ENCODE data around the gene GDF10. TPM values are rescaled to one million over a fixed set of nuclear protein-coding genes. Genes with fewer than 3 reads are reported as not detected.

Gene GDF10
- total and polyA plus RNA-seq, 2 donors (not counting 3 experiments of a cell fraction or from before 2014, with no cell fraction given): not detected

DNA sequence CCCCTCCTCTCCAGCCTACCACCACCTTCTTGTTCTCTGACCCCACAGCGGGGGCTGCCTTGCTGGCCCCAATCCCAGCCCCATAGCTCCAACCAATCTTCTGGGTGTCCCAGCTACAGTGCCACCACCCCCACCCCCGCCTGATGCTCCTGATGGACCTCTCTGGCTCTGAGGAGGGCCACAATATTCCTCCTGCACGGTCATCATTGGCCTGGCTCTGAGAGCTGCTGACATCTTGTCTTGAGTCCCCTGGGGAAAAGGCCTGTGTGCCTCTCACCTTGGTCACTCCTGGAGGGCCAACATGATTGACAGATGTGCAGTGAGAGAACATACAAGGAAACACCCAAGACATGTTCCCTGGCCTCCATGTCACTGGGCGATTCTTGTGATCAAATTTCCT lies 29.9 kb downstream of the GDF10 start:
- TF ChIP-seq, protein P1, sequence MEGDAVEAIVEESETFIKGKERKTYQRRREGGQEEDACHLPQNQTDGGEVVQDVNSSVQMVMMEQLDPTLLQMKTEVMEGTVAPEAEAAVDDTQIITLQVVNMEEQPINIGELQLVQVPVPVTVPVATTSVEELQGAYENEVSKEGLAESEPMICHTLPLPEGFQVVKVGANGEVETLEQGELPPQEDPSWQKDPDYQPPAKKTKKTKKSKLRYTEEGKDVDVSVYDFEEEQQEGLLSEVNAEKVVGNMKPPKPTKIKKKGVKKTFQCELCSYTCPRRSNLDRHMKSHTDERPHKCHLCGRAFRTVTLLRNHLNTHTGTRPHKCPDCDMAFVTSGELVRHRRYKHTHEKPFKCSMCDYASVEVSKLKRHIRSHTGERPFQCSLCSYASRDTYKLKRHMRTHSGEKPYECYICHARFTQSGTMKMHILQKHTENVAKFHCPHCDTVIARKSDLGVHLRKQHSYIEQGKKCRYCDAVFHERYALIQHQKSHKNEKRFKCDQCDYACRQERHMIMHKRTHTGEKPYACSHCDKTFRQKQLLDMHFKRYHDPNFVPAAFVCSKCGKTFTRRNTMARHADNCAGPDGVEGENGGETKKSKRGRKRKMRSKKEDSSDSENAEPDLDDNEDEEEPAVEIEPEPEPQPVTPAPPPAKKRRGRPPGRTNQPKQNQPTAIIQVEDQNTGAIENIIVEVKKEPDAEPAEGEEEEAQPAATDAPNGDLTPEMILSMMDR (IDR thresholded peaks at IDR 0.05; ENCODE audit: extremely low read depth in 1 of 2, insufficient read depth in 1 of 2, low read depth in 1 of 2, low read length in 2 of 2): no peak
- FAIRE-seq (no peak), DNase-seq (ENCODE audit: low read depth, low spot score) (no peak)
- H3K79me2 ChIP-seq (ENCODE audit: control insufficient read depth, insufficient read depth, low read length): no peaks in the 10 kb centered on the region
- no peak overlapping the region for H3K27ac ChIP-seq (ENCODE audit: insufficient read depth, low read depth, low read length)
- H2AFZ ChIP-seq (ENCODE audit: low read depth, low read length): no peak overlapping the region
- H3K36me3 ChIP-seq (ENCODE audit: control insufficient read depth in 2 of 2, extremely low read depth in 1 of 2, insufficient read depth in 2 of 2, low read length in 2 of 2): no peaks in the 10 kb centered on the region
- CTCF ChIA-PET: no interaction called here
- H4K20me1 ChIP-seq (replicated peaks; ENCODE audit: control insufficient read depth, extremely low read depth, insufficient read depth, low read length): no peaks in the 10 kb centered on the region
- H3K27me3 ChIP-seq (ENCODE audit: control insufficient read depth in 2 of 2, insufficient read depth in 2 of 2, low read length in 2 of 2): no peaks in the 10 kb centered on the region
- no peaks in the 10 kb centered on the region for H3K9me1 ChIP-seq (replicated peaks; ENCODE audit: control insufficient read depth, extremely low read depth, insufficient read depth, low read length)
- intact Hi-C loops (cut with micrococcal nuclease): no loop called here
- POLR2A ChIA-PET: no interaction called here
- dilution Hi-C loops (cut with MboI; ENCODE audit: extremely low pct_ligation_motif_present, low sequenced_read_pairs): no loop called here
- H3K9me3 ChIP-seq (replicated peaks; ENCODE audit: control insufficient read depth, insufficient read depth, low read length): no peaks in the 10 kb centered on the region
- no peak overlapping the region for H3K9ac ChIP-seq (replicated peaks; ENCODE audit: extremely low read depth, insufficient read depth, low read length)
- no peak overlapping the region for H3K4me3 ChIP-seq (replicated peaks in 1 of 3; ENCODE audit: insufficient read depth in 1 of 3, low read depth in 1 of 3, low read length in 3 of 3)
- no peaks in the 10 kb centered on the region for H3K4me1 ChIP-seq (ENCODE audit: control insufficient read depth, extremely low read depth, insufficient read depth, low read length)
- no TSS peak for BruUV-seq (replicated peaks)
- no peak overlapping the region for H3K4me2 ChIP-seq (ENCODE audit: insufficient read depth, low read length)

DNA sequence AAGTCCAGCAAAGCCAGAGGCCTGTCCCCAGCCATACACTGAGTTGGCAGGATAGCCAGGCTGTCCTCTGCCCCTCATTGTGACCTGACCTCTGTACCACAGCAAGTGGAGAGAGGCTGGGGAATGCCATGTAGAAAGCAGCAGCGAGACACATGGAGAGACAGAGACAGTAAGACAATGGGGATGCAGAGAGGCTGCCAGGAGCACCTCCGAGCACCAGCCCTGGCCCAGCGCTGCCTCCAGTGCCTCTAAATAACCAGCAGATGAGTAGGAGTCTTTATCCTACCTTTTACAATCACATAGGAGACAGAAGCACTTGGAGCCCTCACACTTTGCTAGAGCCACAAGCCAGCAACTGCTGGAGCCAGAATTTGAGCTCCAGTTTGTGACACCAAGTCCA lies 30.4 kb downstream of the GDF10 start:
- CTCF ChIA-PET: no interaction called here
- DNase-seq (ENCODE audit: low read depth, low spot score): no peak
- Histone ChIP-seq H3K9me1 (replicated peaks; ENCODE audit: control insufficient read depth, extremely low read depth, insufficient read depth, low read length) (no peaks in the 10 kb centered on the region), H2AFZ (ENCODE audit: low read depth, low read length) (no peak overlapping the region), H3K27me3 (ENCODE audit: control insufficient read depth in 2 of 2, insufficient read depth in 2 of 2, low read length in 2 of 2) (no peaks in the 10 kb centered on the region), H3K9ac (replicated peaks; ENCODE audit: extremely low read depth, insufficient read depth, low read length) (no peak overlapping the region), H3K9me3 (replicated peaks; ENCODE audit: control insufficient read depth, insufficient read depth, low read length) (no peaks in the 10 kb centered on the region), H3K4me3 (replicated peaks in 1 of 3; ENCODE audit: insufficient read depth in 1 of 3, low read depth in 1 of 3, low read length in 3 of 3) (no peak overlapping the region), H3K4me1 (ENCODE audit: control insufficient read depth, extremely low read depth, insufficient read depth, low read length) (no peaks in the 10 kb centered on the region), H4K20me1 (replicated peaks; ENCODE audit: control insufficient read depth, extremely low read depth, insufficient read depth, low read length) (no peaks in the 10 kb centered on the region), H3K79me2 (ENCODE audit: control insufficient read depth, insufficient read depth, low read length) (no peaks in the 10 kb centered on the region), H3K36me3 (ENCODE audit: control insufficient read depth in 2 of 2, extremely low read depth in 1 of 2, insufficient read depth in 2 of 2, low read length in 2 of 2) (no peaks in the 10 kb centered on the region), H3K27ac (ENCODE audit: insufficient read depth, low read depth, low read length) (no peak overlapping the region), H3K4me2 (ENCODE audit: insufficient read depth, low read length) (no peak overlapping the region)
- FAIRE-seq: no peak
- no TSS peak for BruUV-seq (replicated peaks)
- TF ChIP-seq, protein P1 (IDR thresholded peaks at IDR 0.05; ENCODE audit: extremely low read depth in 1 of 2, insufficient read depth in 1 of 2, low read depth in 1 of 2, low read length in 2 of 2): no peak
- TF ChIP-seq EZH2 (IDR thresholded peaks at IDR 0.05; ENCODE audit: borderline replicate concordance, low read depth, low read length, severe bottlenecking): no peak
- TF ChIP-seq, protein P2, sequence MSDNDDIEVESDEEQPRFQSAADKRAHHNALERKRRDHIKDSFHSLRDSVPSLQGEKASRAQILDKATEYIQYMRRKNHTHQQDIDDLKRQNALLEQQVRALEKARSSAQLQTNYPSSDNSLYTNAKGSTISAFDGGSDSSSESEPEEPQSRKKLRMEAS (IDR thresholded peaks at IDR 0.05; ENCODE audit: insufficient read depth, insufficient read length): no peak
- intact Hi-C loops (cut with micrococcal nuclease): no loop called here
- dilution Hi-C loops (cut with MboI; ENCODE audit: extremely low pct_ligation_motif_present, low sequenced_read_pairs): no loop called here
- POLR2A ChIA-PET: no interaction called here
